Activated CD4-positive, alpha-beta T cell treated with anti-CD3 and anti-CD28 coated beads, Interleukin-2, Interleukin-6, amounts not matched to agents 100 ng/mL and 50 ng/mL, durations not matched to agents 16 hours and 8 hours (primary cell): Measurements from ENCODE around the gene ATG10.
A peak's percentile ranks its signal among the peaks of the same experiment; 100 is the strongest.
"Not testable (repeated sequence)": the region's sequence is repeated elsewhere in the genome, so short reads cannot be mapped to it uniquely, and the experiment has no call there.

ENCODE experiments used
- DNase-seq: peaks from one replicate; pipeline ENCODE4 v3.0.0-alpha.2; 2020

ATG10 gene

DNA sequence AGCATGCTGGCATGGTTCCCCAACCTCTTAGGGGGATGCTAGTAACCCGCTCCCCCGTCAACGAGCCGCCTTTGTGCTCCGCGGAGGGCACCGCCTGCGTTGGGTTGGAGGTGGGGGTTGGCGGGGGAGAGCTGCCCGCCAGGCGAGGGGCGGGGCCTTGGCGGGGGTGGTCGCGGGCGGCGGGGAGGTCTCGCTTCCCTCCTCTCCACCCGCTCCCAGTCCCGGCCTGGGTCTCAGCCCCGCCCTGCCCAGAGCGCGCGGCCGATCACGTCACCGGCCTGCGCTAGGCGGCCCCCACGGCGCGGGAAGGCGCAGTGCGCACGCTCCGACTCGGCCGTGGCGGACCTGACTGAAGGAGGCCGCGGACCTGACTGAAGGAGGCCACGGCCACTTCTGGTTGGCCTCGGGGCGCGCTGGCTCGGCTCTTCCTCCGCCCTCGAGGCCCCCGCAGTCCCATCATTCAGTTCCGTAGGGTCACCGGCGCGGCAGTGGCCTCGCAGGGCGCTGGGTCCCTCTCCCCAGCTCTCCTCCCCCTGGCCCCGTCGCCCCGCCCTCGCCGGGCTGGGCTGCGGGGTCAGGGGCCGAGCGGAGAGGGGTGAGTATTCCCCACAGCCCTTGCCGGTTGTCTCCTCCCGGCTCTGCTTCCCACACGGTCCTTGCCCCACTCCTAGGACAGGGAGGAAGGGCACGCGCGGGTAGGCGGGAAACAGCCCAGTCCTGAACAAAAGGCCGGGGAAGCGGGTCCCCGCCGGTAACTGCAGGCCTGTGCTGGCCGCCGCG, at the start of gene ATG10:
ATG10 (plus strand) TSS at position 312 of the 780 bp plus-strand sequence. CDS start 15,548 bp downstream, outside the sequence.
- peak; percentile 93 for DNase-seq

DNA sequence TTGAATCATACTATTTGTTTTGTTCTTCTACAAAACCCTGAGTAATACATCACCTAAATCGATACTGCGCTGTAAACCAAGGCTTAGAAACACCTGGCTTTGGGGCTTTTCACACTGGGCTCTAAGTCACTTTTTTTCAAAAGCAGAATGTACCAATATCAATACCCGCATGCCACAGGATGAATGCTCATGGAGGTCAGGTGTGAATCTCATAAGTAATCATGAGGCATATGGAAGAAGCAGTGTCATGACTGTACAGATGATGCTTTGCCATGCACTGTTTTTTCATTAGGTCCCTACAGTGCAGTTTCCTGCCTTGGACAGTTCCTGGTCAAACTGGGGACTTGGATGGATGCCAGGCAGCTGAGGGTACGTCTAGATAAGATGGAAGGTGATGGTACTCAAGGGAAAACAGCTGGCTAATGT, 49.0 kb upstream of the ATG10 start:
- DNase-seq = peak; percentile 35

DNA sequence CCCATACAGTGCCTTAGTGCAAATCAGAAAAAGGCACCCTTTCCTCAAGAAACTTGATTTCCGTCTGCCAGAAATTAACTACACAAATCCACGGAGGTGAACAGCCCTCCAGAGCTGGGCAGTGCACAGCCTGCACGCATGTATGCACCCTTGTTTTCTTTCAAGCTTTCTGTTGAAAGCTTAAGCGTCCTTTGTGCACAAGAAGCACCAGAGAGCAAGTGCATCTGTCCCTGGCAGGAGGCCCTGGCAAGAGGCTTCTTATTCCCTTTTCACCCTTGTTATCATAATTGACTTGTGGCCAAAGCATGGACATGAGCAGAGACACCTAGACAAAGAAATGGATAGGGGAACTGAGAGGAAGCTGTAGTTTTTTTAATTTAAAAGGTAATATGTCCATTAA, 47.4 kb upstream of the ATG10 start:
- no peak for DNase-seq

DNA sequence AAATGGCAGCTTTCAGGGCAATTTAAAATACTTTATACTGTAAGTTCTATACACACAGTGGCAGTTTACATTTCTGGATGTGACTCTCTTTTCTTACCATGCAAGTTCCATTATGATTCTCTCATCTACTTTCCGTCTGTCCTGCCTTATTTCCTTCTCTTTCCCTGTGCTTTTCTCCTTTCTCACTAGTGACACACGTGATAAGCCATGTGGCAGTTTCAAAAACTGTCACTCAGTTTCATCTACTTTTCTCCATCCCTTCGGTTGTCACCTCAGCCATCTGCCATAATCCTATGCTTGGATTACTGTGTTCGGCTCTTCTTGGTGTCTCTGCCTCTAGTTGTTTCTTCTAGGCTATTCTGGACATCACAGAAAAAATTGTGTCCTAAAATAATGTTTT, 46.8 kb upstream of the ATG10 start:
- DNase-seq = no peak

DNA sequence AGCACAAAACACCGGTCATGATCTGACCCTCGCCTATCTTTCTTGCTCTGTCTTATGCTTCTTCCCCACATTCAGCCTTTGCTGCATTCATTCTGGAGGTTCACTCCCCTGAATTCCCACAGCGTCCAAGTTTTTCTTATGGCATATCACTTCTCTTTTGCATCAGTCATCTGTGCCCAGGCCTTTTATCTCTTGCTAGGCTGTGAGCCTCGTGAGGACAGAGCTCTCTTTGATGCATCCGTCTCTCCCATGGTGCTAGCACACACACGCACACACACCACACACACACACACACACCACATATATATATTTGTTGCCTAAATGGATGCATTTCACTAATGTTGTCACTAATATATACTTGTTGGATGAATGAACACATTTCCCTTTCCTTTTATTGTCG, 45.8 kb upstream of the ATG10 start:
- DNase-seq = no peak

DNA sequence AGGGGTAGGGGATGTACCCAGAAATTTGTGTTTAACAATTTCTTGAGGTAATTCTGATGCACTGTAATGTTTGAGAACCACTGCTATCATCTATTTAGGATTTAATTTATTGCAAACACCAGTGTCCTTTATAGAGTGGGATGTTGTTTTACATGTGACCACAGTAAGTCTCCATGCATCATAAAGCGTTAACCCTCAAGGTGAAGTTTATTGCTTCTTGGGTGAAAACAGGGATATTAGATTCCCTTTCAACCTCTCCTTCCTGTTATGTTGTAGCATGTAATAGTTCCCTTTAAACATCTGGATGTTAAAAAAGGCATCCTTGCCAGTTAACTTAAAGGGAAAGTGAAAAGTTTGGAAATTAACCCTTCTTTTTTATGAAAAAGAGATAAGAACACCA, 35.8 kb upstream of the ATG10 start:
- DNase-seq = no peak

DNA sequence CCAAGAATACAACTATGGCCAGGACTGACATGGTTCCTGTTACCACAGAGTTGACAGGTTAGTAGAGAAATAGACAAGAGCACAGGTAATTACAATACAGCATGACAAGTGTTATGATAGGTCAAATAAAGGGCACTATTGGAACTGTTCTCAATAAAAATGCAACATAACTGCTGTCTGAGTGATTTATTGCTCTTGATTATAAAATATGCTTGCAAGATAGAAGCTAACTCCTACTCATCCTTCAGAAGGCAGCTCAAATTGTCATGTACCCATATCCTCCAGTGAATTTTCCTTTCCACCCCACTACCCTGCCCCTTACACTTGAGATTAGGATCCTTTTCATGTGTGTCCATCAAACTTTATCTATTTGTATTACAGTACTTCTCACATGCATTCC, 35.1 kb upstream of the ATG10 start:
- no peak for DNase-seq

DNA sequence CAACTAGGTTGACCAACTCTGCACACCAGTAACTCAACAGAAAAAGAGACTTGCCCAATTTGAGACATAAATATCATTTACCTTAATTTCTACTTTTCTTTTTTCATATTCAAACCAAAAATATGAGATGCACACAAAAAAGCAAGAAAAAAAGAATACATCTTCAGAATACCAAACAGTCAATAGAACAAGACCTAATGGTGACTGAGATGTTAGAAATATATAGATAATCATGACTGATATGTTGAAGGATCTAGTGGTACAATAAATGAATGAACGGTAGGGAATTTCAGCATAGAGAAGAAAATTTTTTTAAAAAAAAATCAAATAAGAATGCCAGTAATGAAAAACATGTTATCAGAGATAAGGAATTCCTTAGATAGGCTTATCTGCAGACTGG, 29.1 kb upstream of the ATG10 start:
- DNase-seq = no peak

DNA sequence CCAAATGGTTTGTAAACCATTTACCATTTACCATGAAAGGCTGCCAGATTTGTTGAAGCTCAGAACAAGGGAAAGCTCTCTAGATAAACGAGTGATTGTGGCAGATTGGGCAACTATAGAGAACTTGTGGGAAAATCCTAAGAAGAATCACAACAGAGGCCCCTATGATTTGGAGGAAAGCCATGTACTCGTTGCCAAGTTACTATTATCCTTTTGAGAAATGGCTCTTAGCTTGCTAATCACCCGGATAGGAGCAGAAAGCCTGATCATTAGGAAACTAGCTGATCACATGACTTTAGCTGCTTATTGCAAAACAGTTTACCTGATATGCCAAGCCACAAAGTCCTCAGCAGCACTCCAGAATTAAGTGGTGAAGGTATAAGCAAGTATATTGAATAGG, 23.5 kb upstream of the ATG10 start:
- no peak for DNase-seq

DNA sequence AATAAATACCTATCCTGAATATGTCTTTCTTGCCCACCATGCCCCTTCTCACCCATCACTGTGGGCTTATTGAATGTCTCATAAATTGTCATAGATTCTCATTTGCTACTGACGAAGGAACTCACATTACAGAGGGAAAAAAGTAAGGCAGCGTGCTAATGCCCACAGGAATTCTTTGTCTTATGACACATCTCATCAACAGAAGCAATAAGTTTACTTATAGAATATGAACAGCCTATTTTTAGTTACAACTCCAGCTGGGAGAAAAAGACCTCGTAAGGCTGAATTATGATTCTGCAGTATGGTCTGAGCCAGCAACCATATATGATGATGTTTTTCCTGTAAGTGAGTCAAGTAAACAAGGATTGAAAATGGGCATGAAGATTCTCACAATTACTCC, 22.4 kb upstream of the ATG10 start:
- no peak for DNase-seq

DNA sequence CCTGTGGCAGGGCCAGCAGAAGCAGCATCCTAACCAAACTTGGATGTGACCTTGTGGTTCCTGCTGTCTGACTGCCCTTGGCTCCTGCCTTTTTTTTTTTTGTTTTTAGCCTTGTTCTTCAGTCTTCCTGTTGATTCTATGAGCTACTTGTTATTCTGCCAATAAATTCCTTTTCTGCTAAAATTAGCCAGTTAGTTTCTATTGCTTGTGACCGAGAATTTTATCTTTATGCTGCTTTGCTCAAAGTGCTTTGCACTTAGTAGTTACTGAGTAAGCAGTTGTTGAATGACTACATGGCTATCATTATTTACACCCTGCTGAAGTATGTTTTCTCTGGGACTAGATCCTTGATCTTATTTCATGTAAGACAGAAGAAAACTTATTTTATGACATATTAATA, 20.8 kb upstream of the ATG10 start:
- DNase-seq = no peak

DNA sequence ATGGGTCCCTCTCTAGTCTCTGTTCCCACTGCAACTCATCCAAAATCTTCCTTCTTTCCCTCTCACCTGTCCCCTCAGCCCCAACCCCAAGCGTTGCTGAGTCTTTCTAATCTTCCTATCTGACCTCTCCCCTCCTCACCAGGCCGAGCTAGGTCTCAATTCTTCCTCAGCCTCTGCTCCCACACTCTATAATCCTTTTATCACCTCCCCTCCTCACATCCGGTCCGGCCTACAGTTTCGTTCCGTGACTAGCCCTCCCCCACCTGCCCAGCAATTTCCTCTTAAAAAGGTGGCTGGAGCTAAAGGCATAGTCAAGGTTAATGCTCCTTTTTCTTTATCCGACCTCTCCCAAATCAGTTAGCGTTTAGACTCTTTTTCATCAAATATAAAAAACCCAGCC, 17.0 kb upstream of the ATG10 start:
- not testable (repeated sequence) for DNase-seq

DNA sequence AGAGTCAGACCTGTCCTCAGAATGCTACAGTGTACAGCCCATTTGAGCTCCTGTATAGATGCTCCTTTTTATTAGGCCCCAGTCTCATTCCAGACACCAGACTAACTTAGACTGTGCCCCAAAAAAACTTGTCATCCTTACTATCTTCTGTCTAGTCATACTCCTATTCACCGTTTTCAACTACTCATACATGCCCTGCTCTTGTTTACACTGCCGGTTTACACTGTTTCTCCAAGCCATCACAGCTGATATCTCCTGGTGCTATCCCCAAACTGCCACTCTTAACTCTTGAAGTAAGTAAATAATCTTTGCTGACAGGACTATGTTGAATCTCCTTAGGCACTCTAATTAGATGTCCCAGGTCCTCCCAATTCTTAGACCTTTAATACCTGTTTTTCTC, 13.7 kb upstream of the ATG10 start:
- not testable (repeated sequence) for DNase-seq

DNA sequence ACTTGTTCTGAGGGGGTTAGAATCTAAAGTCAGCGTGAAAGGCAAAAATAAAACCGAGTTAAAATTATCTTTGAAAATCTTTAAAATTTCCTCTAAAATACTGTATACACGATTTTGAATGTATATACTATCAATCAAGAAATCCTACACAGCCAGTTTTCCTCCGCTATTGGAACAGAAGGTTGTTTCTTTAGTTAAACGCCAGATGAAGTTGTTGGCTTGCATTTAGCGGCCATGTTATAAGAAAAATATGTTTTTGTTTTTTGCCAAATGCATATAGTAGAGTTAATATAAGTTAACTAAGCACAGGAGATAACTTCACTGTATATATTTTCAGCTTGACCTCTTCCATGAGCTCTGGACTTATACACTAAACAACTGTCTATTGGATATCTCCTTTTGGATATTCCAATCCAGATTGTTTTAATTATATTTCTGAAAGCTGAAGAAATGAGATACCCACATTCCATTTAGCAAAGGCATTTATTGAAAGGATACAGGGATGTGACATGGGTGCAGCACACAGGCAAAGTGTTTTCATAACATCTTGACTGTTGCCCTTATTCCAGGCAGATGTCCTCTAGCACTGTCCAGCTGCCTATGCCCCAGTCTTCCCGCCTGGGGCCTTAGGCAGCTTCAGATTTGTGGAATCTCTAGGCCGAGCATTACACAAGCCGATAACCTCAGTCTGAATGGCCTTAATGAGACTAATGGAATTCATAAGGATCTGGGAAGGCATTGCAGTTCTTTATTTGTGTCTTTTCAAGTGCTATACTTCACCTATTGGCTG, 10.0 kb upstream of the ATG10 start:
- DNase-seq = no peak

DNA sequence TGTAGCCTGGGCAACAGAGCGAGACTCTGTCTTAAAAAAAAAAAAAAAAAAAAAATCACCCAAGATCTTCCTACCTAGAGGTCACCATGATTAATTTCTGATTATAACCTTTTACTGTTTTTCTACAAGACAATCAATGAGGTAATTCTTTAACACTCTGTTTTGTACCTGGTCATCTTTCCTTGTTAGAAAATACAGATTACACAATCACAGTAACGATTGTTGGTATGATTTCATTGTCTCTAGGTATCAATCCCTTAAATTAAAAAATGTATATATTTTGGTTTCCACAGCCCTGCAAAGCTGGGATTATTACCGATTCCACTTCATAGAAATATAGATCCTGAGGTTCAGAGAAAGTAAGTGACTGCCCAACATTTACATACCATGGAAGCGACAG, 8.3 kb upstream of the ATG10 start:
- no peak for DNase-seq

DNA sequence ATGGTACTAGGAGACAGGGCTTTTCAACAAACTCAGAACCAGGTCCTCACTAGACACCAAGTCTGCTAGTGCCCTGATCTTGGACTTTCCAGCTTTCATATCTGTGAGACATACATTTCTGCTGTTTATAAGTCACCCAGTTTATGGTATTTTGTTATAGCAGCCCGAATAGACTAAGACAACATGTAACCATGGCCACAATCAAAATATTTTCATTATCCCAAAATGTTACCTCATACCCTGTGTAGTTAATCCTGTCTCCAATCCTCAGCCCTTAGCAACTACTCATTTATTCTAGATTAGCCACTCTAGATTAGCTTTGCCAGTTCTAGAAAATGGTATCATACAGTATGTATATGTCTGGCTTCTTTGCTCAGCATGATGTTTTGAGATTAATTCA, 6.3 kb upstream of the ATG10 start:
- DNase-seq = no peak

DNA sequence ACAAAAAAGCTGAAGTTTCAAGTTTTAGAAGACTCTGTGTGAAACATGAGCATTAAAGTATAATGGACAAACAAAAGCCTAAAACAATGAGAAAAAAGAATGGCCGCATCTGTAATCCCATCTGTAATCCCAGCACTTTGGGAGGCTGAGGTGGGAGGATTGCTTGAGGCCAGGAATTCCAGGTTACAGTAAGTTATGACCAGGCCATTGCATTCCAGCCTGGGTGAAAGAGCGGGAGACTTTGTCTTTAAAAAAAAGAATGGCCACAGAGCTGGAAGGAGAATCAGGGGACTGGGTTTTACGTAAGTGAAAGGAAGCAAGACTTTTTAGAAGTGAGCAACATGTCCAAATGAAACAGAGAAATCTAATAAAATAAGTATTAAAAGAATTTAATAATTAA, 2.6 kb upstream of the ATG10 start:
- DNase-seq = no peak

DNA sequence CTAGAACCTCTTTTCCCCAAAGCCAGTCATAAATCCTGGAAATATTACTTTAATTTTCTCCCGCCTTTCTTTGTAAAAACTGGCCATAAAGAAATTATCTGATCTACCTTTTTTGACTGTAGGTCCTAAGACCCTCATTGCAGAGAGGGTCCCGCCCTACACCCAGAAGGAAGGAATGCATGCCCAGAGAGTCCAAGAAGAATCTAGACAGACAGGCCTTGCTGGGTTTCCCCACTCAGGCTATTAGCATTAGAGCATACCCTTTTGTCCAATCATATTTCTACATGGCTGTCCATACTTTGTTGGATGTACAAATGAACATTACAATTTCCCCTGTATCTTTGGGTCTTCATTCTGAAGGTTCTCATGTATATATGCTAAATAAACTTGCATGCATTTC, 1.9 kb upstream of the ATG10 start:
- no peak for DNase-seq

DNA sequence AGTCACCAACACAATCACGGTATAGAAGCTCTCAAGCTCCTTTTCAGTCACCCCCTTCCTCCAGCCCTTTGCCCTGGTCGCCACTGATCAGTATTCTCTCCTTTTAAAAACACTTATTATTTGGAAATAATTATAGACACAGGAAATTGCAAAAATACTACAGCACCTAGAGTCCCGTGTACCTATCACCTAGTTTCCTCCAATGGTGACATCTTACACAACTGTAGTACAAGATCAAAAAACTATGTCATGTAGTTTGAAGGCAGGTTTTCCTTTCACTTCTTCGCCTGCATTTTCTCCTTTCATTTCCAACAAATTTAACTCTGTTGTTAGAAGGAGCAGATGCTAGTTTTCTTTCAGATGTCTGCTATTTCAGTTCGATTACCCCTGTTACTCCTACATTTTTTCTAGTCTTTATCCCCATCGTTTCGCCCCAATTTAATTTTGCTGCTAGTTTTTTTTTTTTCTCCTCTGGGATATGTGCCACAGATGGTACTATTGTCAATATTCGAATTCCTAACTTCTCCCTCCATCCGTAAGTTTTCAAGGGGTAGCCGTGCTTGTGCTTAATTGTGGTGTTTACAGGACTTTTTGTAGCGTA, 612 bp upstream of the ATG10 start:
- DNase-seq = peak; percentile 14

DNA sequence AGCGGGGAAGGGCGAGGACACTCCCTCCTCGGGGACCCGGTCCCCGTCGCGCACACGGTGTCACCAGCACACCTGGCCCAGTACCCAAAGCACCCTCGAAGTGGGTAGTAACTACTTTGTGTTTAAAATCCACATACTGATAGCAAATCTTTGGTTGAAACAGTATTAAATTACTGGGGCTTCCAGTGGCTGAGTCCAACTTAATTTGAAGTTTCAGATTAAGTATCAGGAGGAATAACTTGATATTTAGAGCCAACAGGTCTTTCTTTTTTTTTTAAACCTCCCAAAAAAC, 615 bp downstream of the ATG10 start:
- DNase-seq = no peak

DNA sequence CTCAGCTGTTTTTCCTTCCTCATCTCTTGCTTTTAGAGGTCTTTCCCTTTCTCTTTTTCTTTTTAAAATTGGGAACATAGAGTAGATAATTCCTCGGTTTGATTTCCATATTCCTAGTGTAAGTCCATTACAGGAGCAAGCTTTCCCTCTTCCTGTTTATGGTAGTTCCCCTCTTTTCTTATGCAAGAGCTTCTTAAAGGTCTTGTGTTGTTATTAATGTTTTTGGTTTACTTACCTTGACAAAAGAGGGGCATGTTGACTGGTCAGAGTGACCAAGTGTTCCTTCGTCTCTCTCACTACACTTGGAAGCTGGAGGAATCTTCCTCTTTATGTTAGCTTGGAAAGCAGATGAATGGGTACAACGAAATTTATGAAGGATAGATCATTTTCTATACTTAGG, 8.3 kb downstream of the ATG10 start:
- DNase-seq = no peak

DNA sequence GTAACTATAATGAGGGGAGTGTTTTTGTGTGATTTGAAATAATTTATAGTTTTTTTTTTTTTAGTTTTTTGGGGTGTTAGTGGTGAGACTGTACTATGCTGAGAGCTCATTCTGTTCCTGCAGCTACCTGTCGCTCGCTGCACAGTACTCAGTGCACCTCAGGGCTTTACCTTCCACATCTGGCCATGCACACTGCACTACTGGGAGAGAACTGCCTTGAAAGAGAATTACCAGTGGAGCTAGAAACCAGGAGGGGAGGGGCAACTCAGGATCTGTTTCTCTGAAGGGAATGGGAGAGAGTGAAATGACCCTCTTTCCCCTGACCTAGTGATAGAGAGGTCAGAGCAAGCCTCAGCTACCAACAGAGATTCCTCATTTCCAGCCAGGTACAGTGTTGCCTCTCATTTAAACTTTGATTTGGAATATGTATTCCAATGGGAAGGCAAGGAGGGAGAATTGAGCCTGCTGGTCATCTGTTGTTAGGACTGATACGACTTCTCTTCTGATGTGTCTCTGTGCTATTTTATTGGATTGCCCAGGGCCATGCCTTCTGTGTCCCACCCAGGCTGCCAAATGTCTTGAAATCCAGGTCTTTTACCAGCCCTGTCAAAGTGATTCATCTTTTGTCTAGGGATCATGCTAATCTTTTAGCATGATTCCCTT, 8.9 kb downstream of the ATG10 start:
- DNase-seq = no peak

DNA sequence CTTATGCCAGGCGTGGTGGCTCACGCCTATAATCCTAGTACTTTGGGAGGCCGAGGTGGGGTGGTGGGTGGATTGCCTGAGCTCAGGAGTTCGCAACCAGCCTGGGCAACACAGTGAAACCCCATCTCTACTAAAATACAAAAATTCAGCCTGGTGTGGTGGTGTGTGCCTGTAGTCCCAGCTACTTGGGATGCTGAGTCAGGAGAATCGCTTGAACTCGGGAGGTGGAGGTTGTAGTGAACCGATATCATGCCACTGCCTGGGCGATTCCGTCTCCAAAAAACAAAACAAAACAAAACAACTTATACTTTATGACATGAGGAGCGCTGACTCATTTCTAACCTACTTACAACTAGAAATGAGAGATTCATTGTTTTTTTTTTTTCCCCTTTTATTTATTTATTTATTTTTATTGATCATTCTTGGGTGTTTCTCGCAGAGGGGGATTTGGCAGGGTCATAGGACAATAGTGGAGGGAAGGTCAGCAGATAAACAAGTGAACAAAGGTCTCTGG, 10.4 kb downstream of the ATG10 start:
- DNase-seq = not testable (repeated sequence)
